ENCODE measurements around the gene EFTUD2.

- no peak for TF ChIP-seq ATF2 (CRISPR knock-in tag; IDR thresholded peaks at IDR 0.05; ENCODE audit: borderline replicate concordance, low read depth)
- no peak for TF ChIP-seq CTCF (IDR thresholded peaks at IDR 0.05)
- no peak for TF ChIP-seq SP1 (CRISPR knock-in tag; conservative IDR thresholded peaks at IDR 0.05)
Observed at GRCh38 chr17:44846206-44846605, 53.0 kb downstream of the EFTUD2 start.

Measured in WTC11 (cell line).